ENCODE measurements around the gene ZFR2.

ZFR2 gene

DNA sequence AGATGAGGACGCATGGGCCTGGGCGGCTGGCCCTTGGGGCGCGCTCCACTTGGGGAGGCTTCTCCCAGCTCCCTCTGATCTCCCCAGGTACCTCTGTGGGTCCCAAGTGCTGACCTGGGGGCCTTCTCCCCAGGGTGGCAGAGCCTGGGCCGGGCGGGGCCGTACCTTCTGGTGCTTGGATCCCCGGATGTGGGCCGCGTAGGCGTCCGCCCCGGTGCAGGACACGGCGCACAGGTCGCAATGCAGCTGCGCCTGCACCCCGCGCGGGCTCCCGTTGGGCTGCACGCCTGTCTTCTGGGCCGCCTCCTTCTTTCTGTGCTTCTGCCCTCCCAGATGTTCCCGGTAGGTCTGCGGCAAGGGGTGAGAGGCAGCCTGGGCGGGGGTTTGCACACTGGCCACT lies 41.5 kb downstream of the ZFR2 start:
- Histone ChIP-seq H3K36me3 (no peaks in the 10 kb centered on the region), H4K20me1 (no peaks in the 10 kb centered on the region), H3K27me3 (no peaks in the 10 kb centered on the region), H3K9me3 (no peaks in the 10 kb centered on the region), H3K4me2 (no peak overlapping the region), H3K4me3 (no peak overlapping the region), H3K27ac (no peak overlapping the region), H3K9ac (no peak overlapping the region), H3K4me1 (peaks cover 30% of the 10 kb centered on the region)
- no peak for TF ChIP-seq Cebpa-rat (IDR thresholded peaks at IDR 0.05)

DNA sequence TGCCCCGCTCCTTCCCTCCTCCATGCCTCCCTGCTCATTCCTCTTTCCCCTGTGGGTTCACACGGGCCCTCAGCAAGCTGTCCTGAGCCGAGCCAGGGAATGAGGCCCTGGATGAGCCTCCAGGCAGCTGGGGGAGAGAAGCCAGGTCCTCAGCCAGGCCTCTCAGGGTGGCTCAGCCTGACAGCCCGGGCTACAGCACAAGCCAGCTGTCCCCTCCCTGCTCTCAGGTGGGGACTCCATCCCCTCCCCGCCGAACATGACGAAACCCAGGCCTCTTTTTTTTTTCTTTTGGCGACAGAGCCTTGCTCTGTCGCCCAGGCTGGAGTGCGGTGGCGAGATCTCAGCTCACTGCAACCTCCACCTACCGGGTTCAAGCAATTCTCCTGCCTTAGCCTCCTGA lies 42.7 kb downstream of the ZFR2 start:
- Histone ChIP-seq H3K9me3 (no peaks in the 10 kb centered on the region), H3K36me3 (no peaks in the 10 kb centered on the region), H3K27me3 (no peaks in the 10 kb centered on the region), H3K9ac (no peak overlapping the region), H3K4me2 (no peak overlapping the region), H3K4me1 (peaks cover 21% of the 10 kb centered on the region), H3K27ac (no peak overlapping the region), H4K20me1 (no peaks in the 10 kb centered on the region), H3K4me3 (no peak overlapping the region)
- no peak for TF ChIP-seq Cebpa-rat (IDR thresholded peaks at IDR 0.05)

DNA sequence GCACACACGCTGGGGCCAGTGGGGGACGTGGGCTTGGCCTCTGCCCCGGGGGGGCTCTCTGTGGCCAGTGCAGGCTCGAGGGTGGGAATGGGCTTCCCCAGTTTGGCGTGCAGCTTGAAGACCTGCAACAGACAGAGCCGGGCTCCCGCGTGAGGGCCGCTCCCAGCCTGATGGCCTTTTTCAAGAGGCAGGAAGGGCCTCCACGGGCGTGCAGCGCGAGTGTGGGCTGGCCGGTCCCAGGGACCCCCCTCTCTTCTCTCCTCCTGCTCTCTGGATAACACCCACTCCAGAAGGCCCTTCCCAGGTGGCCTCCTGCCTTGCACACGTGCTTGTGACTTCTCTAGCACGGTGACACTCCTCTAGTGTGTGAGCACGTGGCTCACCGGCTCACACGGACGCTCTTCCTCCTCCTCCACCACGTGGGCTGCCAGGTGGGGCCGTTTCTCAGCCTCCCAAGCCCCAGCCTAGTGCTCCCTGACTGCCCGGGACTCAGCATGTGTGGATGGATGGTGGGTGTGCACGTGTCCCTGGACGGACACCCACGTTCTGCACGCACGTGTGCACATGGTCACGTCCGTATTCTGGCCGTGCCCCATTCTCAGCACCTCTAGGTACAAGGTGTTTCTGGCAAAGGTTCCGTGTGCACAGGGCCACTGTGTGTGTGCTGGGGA lies 43.4 kb downstream of the ZFR2 start:
- H4K20me1 ChIP-seq: no peaks in the 10 kb centered on the region
- TF ChIP-seq Cebpa-rat (IDR thresholded peaks at IDR 0.05): no peak
- H3K9me3 ChIP-seq: no peaks in the 10 kb centered on the region
- no peak overlapping the region for H3K4me2 ChIP-seq
- no peak overlapping the region for H3K9ac ChIP-seq
- H3K4me1 ChIP-seq: peaks cover 13% of the 10 kb centered on the region
- H3K4me3 ChIP-seq: no peak overlapping the region
- H3K36me3 ChIP-seq: no peaks in the 10 kb centered on the region
- no peaks in the 10 kb centered on the region for H3K27me3 ChIP-seq
- no peak overlapping the region for H3K27ac ChIP-seq

DNA sequence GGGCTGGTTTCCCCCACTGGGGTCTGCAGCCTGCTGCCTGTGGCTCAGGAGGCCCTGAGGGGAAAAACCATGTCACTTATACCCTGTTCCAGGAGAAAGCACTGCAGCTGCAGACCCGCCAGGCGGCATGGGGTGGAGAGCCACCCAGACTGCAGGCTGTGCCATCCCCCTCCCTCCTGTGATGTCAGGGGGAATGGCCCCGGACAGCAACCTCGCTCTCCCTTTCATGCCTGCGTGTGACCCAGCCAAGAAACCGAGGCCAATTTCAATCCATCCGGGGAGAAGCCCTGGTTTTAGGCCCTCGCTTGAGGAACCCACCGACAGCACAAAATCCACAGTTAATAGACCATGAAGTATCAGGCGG lies 45.5 kb downstream of the ZFR2 start:
- 0 out of 2 replicates have a peak overlapping the region, but pooled peaks have one; percentile 3 for H3K4me2 ChIP-seq
- no peaks in the 10 kb centered on the region for H3K27me3 ChIP-seq
- no peak for TF ChIP-seq Cebpa-rat (IDR thresholded peaks at IDR 0.05)

DNA sequence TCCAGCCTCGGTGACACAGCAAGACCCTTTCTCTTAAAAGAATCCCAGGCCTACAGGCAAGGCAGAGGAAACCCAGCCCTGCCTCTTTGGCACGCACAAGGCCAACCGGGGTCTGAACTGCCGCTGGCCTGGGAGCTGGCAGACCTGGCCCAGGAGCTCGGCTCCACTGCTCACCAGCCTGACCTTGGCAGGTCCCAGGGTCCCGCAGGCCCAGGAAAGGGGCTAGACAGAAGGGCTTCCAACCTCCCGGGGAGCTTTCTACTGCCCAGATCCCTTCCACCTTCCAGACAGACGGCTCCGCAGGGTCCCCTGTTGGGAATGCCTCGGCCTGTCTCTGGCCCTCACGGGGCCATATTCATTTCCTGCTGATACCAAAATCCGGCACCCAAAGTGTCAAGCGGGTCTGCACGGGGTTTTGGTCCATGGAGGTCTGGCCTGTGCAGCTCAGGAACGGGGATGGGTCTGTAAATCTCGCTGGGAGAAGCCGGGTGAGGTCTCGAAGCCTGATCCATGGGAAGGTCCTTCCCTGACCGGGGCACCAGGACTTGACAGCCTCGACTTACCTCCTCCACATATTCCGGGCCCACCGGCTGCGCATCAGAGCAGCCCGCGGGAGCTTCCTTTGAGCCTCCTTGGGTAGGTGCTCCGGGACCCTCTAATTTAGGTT lies 46.0 kb downstream of the ZFR2 start:
- Histone ChIP-seq H3K9me3 (no peaks in the 10 kb centered on the region), H4K20me1 (no peaks in the 10 kb centered on the region), H3K4me1 (peaks cover 33% of the 10 kb centered on the region), H3K27me3 (no peaks in the 10 kb centered on the region), H3K4me2 (0 out of 2 replicates have a peak overlapping the region, but pooled peaks have one; percentile 3), H3K36me3 (no peaks in the 10 kb centered on the region), H3K9ac (no peak overlapping the region), H3K4me3 (no peak overlapping the region), H3K27ac (no peak overlapping the region)
- no peak for TF ChIP-seq Cebpa-rat (IDR thresholded peaks at IDR 0.05)

More for the DNA sequence above, 45.5 kb downstream of the ZFR2 start:
- Histone ChIP-seq H4K20me1 (no peaks in the 10 kb centered on the region), H3K9me3 (no peaks in the 10 kb centered on the region), H3K36me3 (no peaks in the 10 kb centered on the region), H3K4me1 (peaks cover 28% of the 10 kb centered on the region), H3K9ac (no peak overlapping the region), H3K27ac (no peak overlapping the region), H3K4me3 (no peak overlapping the region)

DNA sequence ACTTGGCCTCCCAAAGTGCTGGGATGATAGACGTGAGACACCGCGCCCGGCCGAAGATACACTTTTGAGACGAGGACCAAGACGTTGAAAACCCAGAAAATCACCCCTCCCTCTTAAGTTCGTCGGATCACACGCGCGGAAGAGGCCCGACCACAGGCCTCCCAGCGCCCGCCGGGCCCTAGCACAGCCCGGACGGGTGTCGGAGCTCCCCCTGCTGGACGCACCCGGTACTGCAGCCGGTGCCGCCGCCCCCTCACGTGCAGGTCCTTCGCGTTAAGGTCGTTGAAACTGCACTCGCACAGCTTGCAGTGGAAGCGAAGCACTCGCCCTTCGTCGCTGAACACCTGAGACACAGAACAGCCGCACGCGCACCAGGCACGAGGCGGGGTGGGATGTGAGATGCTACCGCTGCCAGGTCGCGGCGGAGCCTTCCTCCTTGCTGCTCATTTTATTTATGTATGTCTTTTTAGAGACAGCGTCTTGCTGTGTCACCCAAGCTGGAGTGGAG lies 46.9 kb downstream of the ZFR2 start:
- Histone ChIP-seq H3K4me1 (peaks cover 42% of the 10 kb centered on the region), H4K20me1 (no peaks in the 10 kb centered on the region), H3K9me3 (no peaks in the 10 kb centered on the region), H3K9ac (no peak overlapping the region), H3K4me2 (no peak overlapping the region), H3K36me3 (no peaks in the 10 kb centered on the region), H3K4me3 (no peak overlapping the region), H3K27ac (no peak overlapping the region), H3K27me3 (no peaks in the 10 kb centered on the region)
- no peak for TF ChIP-seq Cebpa-rat (IDR thresholded peaks at IDR 0.05)

DNA sequence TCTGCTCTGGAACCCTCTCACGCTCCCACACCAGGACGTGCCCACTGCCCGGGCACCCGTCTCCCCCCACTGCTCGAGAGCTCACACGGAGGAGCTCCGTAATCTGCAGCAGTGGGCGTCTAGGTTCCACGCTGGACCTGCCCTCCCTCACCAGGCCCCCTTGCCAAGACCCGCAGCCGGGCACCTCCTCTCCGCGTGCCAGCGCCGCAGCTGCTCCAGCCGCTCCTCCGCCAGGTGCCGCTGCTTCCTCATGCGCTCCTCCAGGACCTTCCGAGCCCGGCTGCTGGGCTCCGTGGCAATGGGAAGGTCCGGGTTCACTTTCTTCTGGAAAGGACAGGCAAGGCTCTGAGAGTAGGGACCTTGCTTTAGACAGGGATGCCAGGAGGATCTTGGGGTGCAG lies 47.7 kb downstream of the ZFR2 start:
- no peaks in the 10 kb centered on the region for H3K9me3 ChIP-seq
- no peak for TF ChIP-seq Cebpa-rat (IDR thresholded peaks at IDR 0.05)
- peaks cover 50% of the 10 kb centered on the region for H3K4me1 ChIP-seq
- no peaks in the 10 kb centered on the region for H4K20me1 ChIP-seq
- H3K27ac ChIP-seq: no peak overlapping the region
- no peaks in the 10 kb centered on the region for H3K27me3 ChIP-seq
- H3K36me3 ChIP-seq: no peaks in the 10 kb centered on the region
- no peak overlapping the region for H3K4me3 ChIP-seq
- no peak overlapping the region for H3K9ac ChIP-seq
- H3K4me2 ChIP-seq: no peak overlapping the region

DNA sequence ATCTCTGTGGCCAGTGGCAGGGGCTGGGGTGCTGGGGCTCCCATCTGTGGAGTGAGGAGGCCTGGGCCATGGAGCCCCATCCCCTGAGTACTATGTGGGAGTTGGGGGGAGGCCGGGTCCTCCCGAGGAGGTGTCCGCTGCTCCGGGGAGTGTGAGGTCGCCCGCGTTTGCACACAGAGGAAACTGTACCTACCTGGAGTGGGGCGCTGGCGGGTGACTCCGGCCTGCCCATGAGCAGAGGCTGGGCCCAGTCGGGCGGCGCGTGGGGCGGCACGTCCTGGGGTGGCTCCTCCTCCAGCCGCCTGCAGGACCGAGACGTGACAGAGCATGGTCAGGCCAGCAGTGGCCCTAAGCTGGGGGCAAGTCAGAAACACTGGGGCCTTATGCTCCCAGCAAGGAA lies 48.8 kb downstream of the ZFR2 start:
- peak overlapping the region; percentile 73 for H3K4me2 ChIP-seq
- no peaks in the 10 kb centered on the region for H3K9me3 ChIP-seq
- no peak for TF ChIP-seq Cebpa-rat (IDR thresholded peaks at IDR 0.05)

DNA sequence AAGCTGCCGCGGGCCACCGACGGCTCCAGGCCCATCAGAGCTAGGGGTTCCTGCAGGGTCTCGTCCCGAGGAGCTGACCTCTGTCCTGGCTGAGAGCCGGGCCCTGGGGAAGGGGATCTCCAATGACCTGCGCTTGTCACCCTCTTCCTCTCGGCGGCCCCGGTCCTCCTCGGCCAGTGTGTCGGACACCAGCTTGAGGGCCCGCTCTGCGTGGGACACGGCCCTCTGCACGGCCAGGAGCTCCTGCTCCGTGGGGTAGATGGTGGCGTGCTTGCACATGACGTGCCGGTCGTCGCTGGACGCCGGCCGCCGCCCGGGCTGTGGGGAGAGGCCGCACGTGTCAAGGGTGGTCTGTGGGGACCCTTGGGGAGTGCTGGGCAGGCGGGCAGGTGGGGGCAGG lies 49.9 kb downstream of the ZFR2 start:
- Histone ChIP-seq H3K9ac (no peak overlapping the region; the same call in 1 of the 2 replicates), H3K4me3 (no peak overlapping the region), H3K9me3 (no peaks in the 10 kb centered on the region), H3K27me3 (no peaks in the 10 kb centered on the region), H3K4me1 (peaks cover 72% of the 10 kb centered on the region), H4K20me1 (no peaks in the 10 kb centered on the region), H3K36me3 (no peaks in the 10 kb centered on the region), H3K27ac (no peak overlapping the region), H3K4me2 (peak overlapping the region; percentile 73)
- no peak for TF ChIP-seq Cebpa-rat (IDR thresholded peaks at IDR 0.05)

More for the DNA sequence above, 48.8 kb downstream of the ZFR2 start:
- H3K4me1 ChIP-seq: peaks cover 61% of the 10 kb centered on the region
- no peak overlapping the region for H3K4me3 ChIP-seq
- H3K36me3 ChIP-seq: no peaks in the 10 kb centered on the region
- H3K27me3 ChIP-seq: no peaks in the 10 kb centered on the region
- 0 out of 2 replicates have a peak overlapping the region, but pooled peaks have one; percentile 6 for H3K27ac ChIP-seq
- no peak overlapping the region for H3K9ac ChIP-seq
- no peaks in the 10 kb centered on the region for H4K20me1 ChIP-seq

DNA sequence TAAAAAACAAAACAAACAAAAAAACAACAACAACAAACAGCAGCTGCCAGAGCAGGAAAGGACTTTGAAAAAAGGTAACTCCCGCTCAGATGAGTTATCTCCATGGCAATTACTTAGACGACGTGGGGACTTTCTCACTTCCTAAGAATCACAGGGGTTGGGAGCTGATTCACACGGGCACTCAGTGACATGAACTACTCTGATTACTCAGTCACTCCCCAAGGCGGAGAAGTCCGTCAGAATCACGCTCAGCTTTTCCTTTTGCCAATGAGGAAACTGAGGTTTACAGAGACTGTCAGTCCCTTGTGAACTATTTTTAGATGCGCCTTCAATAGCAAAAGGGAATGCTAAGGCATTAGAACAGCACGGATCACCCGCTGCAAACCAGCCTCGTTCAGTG lies 50.4 kb downstream of the ZFR2 start:
- Histone ChIP-seq H3K36me3 (no peaks in the 10 kb centered on the region), H3K4me3 (no peak overlapping the region), H3K27me3 (no peaks in the 10 kb centered on the region), H3K9ac (no peak overlapping the region; the same call in 1 of the 2 replicates), H3K27ac (no peak overlapping the region), H3K4me1 (peaks cover 76% of the 10 kb centered on the region), H3K4me2 (peak overlapping the region; percentile 73), H4K20me1 (no peaks in the 10 kb centered on the region), H3K9me3 (no peaks in the 10 kb centered on the region)
- no peak for TF ChIP-seq Cebpa-rat (IDR thresholded peaks at IDR 0.05)

Data from BLaER1 (cell line).